Hepatocyte (in vitro differentiated cells): ENCODE results near the gene CARM1. TPM values are rescaled to one million over a fixed set of nuclear protein-coding genes. Genes with fewer than 3 reads are reported as not detected.
A peak's percentile ranks its signal among the peaks of the same experiment; 100 is the strongest.
"Not testable (repeated sequence)": the region's sequence is repeated elsewhere in the genome, so short reads cannot be mapped to it uniquely, and the experiment has no call there.

Experiments used
- DNase-seq: peaks from one replicate; pipeline ENCODE4 v3.0.0-alpha.2; 2016; ENCODE audit warnings: low spot score
- H2AFZ ChIP-seq: fragments of 200-600 bp; sonication (generic); 2 replicates; pipeline ENCODE4 v1.6.0; 2016; ENCODE audit warnings: antibody characterized with exemption, mild to moderate bottlenecking
- H3K27ac ChIP-seq: fragments of 200-600 bp; sonication (generic); 2 replicates; pipeline ENCODE4 v1.5.1; 2016; ENCODE audit warnings: mild to moderate bottlenecking
- H3K27me3 ChIP-seq: fragments of 200-600 bp; sonication (generic); 2 replicates; pipeline ENCODE4 v1.6.1; 2016
- H3K36me3 ChIP-seq: fragments of 200-600 bp; sonication (generic); replicated peaks from 2 replicates; pipeline ENCODE4 v1.5.1; 2016; ENCODE audit warnings: low read depth; ENCODE audit not compliant: insufficient read depth
- H3K4me1 ChIP-seq: fragments of 200-600 bp; sonication (generic); 2 replicates; pipeline ENCODE4 v1.5.1; 2016; ENCODE audit warnings: mild to moderate bottlenecking, moderate library complexity; ENCODE audit not compliant: insufficient read depth
- H3K4me2 ChIP-seq: fragments of 200-600 bp; sonication (generic); 2 replicates; pipeline ENCODE4 v1.6.0; 2016
- H3K4me3 ChIP-seq: fragments of 200-600 bp; sonication (generic); 2 replicates; pipeline ENCODE4 v1.5.1; 2016; ENCODE audit warnings: mild to moderate bottlenecking
- H3K79me2 ChIP-seq: fragments of 200-600 bp; sonication (generic); 2 replicates; pipeline ENCODE4 v1.6.0; 2017; ENCODE audit warnings: mild to moderate bottlenecking
- H3K9me2 ChIP-seq: fragments of 200-600 bp; sonication (generic); replicated peaks from 2 replicates; pipeline ENCODE4 v1.6.0; 2017; ENCODE audit warnings: mild to moderate bottlenecking; ENCODE audit not compliant: insufficient read depth
- H3K9me3 ChIP-seq: fragments of 200-600 bp; sonication (generic); 2 replicates; pipeline ENCODE4 v1.5.1; 2016; ENCODE audit warnings: low read depth, mild to moderate bottlenecking
- H4K20me1 ChIP-seq: fragments of 200-600 bp; sonication (generic); 2 replicates; pipeline ENCODE4 v1.6.0; 2016; ENCODE audit warnings: mild to moderate bottlenecking; ENCODE audit not compliant: insufficient read depth, poor library complexity, severe bottlenecking
- EZH2 ChIP-seq: fragments of 200-600 bp; sonication (generic); IDR thresholded peaks from 2 replicates; pipeline ENCODE4 v1.6.1; 2016; ENCODE audit warnings: antibody characterized with exemption, mild to moderate bottlenecking, borderline replicate concordance
- EZH2phosphoT487 ChIP-seq: fragments of 200-600 bp; sonication (generic); IDR thresholded peaks from one replicate; pipeline ENCODE4 v1.6.1; 2018; ENCODE audit warnings: antibody characterized with exemption, mild to moderate bottlenecking, low read depth, moderate library complexity; ENCODE audit not compliant: unreplicated experiment, severe bottlenecking
- WGBS: methylation state at CpG from one replicate; pipeline ENCODE4 v1.1.6; 2016; ENCODE audit warnings: low lambda C conversion rate; ENCODE audit errors: missing lambda C conversion rate; 5-methylcytosine and 5-hydroxymethylcytosine counted together
- polyA plus RNA-seq: library from polyadenylated mRNA; unstranded; fragments of >200 nt; fragmentation: Nextera tagmentation; extraction: Ambion mirVana; gene quantifications from 2 replicates; pipeline ENCODE4 v1.2.1, GENCODE V29; 2016
- total RNA-seq: library from RNA; depleted of rRNA; stranded (reverse); fragments of >200 nt; gene quantifications from 2 replicates; pipeline ENCODE4 v1.2.3, GENCODE V29; 2014
- TF ChIP-seq, protein P1 (sequence below): fragments of 200-600 bp; sonication (generic); IDR thresholded peaks from 2 replicates; pipeline ENCODE4 v1.5.1; 2016; ENCODE audit warnings: antibody characterized with exemption, mild to moderate bottlenecking; ENCODE audit not compliant: poor library complexity

Gene CARM1
- total and polyA plus RNA-seq, 2 experiments from 2014 or later: 34.3 to 45.7 TPM

GRCh38 chr19:10874024-10874423 is 2.7 kb downstream of the CARM1 start:
- H3K36me3 ChIP-seq: no peaks in the 10 kb centered on the region
- DNase-seq: no peak
- H3K4me3 ChIP-seq: no peak overlapping the region
- peaks cover 73% of the 10 kb centered on the region for H3K79me2 ChIP-seq
- no peak overlapping the region for H2AFZ ChIP-seq
- TF ChIP-seq EZH2: no peak
- TF ChIP-seq, protein P1, sequence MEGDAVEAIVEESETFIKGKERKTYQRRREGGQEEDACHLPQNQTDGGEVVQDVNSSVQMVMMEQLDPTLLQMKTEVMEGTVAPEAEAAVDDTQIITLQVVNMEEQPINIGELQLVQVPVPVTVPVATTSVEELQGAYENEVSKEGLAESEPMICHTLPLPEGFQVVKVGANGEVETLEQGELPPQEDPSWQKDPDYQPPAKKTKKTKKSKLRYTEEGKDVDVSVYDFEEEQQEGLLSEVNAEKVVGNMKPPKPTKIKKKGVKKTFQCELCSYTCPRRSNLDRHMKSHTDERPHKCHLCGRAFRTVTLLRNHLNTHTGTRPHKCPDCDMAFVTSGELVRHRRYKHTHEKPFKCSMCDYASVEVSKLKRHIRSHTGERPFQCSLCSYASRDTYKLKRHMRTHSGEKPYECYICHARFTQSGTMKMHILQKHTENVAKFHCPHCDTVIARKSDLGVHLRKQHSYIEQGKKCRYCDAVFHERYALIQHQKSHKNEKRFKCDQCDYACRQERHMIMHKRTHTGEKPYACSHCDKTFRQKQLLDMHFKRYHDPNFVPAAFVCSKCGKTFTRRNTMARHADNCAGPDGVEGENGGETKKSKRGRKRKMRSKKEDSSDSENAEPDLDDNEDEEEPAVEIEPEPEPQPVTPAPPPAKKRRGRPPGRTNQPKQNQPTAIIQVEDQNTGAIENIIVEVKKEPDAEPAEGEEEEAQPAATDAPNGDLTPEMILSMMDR: no peak
- TF ChIP-seq EZH2phosphoT487: no peak
- peaks cover 20% of the 10 kb centered on the region for H3K4me1 ChIP-seq
- WGBS: 80% methylated on average over 1 of the region's 1 CpG
- peaks cover 4% of the 10 kb centered on the region for H4K20me1 ChIP-seq
- H3K27ac ChIP-seq: peak overlapping the region; percentile 79
- no peaks in the 10 kb centered on the region for H3K27me3 ChIP-seq
- H3K9me2 ChIP-seq: no peaks in the 10 kb centered on the region
- peak overlapping the region; percentile 54 for H3K4me2 ChIP-seq
- no peaks in the 10 kb centered on the region for H3K9me3 ChIP-seq

DNA sequence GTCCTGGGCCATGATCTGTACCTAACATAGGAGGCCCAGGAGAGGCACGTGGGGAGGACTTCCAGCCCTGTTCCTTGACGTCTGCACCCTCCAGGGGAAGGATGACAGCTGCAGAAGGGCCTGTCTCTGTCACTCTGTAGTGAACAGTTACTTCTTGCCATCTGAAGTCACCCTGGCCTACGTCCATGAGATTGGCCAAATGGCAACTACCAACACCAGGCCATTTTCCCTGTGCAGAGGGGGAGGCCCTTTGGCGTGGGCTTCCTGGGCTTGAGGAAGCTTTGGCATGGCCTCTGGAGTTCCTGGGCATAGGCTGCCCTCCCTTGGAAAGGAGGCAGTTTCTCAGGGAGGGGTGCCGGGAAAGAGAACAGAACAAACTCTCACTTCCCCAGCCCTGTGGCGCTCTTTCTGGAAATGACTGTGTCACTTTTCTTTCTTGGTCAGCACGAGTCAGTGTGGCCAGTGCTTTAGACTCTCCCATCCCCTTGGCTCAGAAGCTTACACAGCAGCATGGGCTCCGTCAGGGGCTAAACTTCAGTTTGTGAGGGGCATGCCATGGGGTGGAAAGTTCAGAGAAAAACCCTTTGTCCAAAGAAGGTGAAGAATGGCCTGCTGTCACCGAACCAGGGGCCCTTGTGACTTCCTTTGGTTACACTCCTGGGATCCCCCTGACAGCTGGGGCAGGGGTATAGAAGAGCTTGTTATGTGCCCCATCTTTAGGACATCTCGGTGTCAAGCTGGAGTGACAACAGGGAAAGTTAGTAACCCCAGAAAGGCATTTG is 5.3 kb downstream of the CARM1 start:
- DNase-seq: no peak
- Histone ChIP-seq H3K4me1 (peaks cover 23% of the 10 kb centered on the region), H3K27ac (no peak overlapping the region), H3K27me3 (no peaks in the 10 kb centered on the region), H4K20me1 (peaks cover 20% of the 10 kb centered on the region), H2AFZ (no peak overlapping the region), H3K4me2 (no peak overlapping the region), H3K9me3 (no peaks in the 10 kb centered on the region), H3K79me2 (peaks cover 99% of the 10 kb centered on the region), H3K4me3 (no peak overlapping the region), H3K36me3 (no peaks in the 10 kb centered on the region), H3K9me2 (no peaks in the 10 kb centered on the region)
- TF ChIP-seq, protein P1: no peak
- no peak for TF ChIP-seq EZH2
- no peak for TF ChIP-seq EZH2phosphoT487
- 90% methylated on average over 10 of the region's 10 CpGs for WGBS

DNA sequence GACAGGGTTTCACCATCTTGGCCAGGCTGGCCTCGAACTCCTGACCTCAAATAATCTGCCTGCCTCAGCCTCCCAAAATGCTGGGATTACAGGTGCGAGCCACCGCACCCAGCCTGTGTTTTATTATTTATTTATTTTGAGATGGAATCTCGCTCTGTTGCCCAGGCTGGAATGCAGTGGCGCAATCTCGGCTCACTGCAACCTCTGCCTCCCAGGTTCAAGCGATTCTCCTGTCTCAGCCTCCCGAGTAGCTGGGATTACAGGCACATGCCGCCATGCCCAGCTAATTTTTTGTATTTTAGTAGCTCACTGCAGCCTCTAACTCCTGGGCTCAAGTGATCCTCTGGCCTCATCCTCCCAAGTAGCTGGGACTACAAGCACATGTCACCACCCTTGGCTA is 6.3 kb downstream of the CARM1 start:
- not testable (repeated sequence) for H3K9me2 ChIP-seq, H3K27me3 ChIP-seq, H3K27ac ChIP-seq, DNase-seq, H3K9me3 ChIP-seq, H2AFZ ChIP-seq, H3K36me3 ChIP-seq, H3K4me3 ChIP-seq, H3K4me2 ChIP-seq
- H3K4me1 ChIP-seq: peaks cover 22% of the 10 kb centered on the region
- H4K20me1 ChIP-seq: peaks cover 21% of the 10 kb centered on the region
- 96% methylated on average over 9 of the region's 9 CpGs for WGBS
- peaks cover 100% of the 10 kb centered on the region for H3K79me2 ChIP-seq

DNA sequence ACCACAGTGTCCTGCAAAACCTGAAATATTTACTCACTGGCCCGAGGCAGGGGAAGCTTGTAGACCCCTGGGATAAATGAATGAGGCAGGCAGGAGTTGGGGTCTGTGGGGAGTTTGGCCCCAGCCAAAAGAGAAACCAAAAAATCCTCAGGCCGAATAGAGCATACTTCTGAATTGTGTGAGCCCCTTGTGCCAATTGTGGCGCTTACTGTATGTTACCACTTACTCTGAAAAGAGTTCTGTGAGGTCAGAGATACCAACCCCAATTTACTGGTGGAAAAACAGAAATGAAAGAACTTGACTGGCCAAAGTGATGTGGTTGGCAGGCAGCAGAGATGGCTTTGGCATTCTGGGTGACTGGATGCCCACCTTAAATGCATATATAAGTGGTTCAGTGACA is 6.9 kb downstream of the CARM1 start:
- H3K79me2 ChIP-seq: peaks cover 100% of the 10 kb centered on the region

More for the DNA sequence above, 6.9 kb downstream of the CARM1 start:
- TF ChIP-seq EZH2phosphoT487 (no peak), EZH2 (no peak)
- TF ChIP-seq, protein P1: no peak
- no peak for DNase-seq
- Histone ChIP-seq H4K20me1 (peaks cover 20% of the 10 kb centered on the region), H3K9me2 (no peaks in the 10 kb centered on the region), H3K4me2 (no peak overlapping the region), H3K9me3 (no peaks in the 10 kb centered on the region), H3K27ac (peak overlapping the region; percentile 48), H2AFZ (no peak overlapping the region), H3K4me3 (no peak overlapping the region), H3K4me1 (peaks cover 17% of the 10 kb centered on the region), H3K27me3 (no peaks in the 10 kb centered on the region), H3K36me3 (no peaks in the 10 kb centered on the region)
- 96% methylated on average over 3 of the region's 3 CpGs for WGBS
